Smooth muscle cell (in vitro differentiated cells): ENCODE data around the gene ADGRF3. TPM values are rescaled to one million over a fixed set of nuclear protein-coding genes. Genes with fewer than 3 reads are reported as not detected.

ENCODE experiments used
- DNase-seq: peaks from one replicate; lab custom pipeline; 2025; ENCODE audit not compliant: unreplicated experiment; lab: John Stamatoyannopoulos, UW
- H2AFZ ChIP-seq: fragments of 200-600 bp; sonication (generic); 2 replicates; pipeline ENCODE4 v1.6.0; 2016; ENCODE audit warnings: antibody characterized with exemption, low read depth, mild to moderate bottlenecking
- H3F3A ChIP-seq: fragments of 200-600 bp; sonication (generic); 2 replicates; pipeline ENCODE4 v1.6.0; 2017; ENCODE audit warnings: antibody characterized with exemption, low read depth
- H3K27ac ChIP-seq: fragments of 200-600 bp; sonication (generic); 2 replicates; pipeline ENCODE4 v1.5.1; 2016; ENCODE audit warnings: low read depth, mild to moderate bottlenecking
- H3K27me3 ChIP-seq: fragments of 200-600 bp; sonication (generic); 2 replicates; pipeline ENCODE4 v1.6.1; 2016; ENCODE audit warnings: low read depth, mild to moderate bottlenecking
- H3K36me3 ChIP-seq: fragments of 200-600 bp; sonication (generic); 2 replicates; pipeline ENCODE4 v1.5.1; 2016; ENCODE audit warnings: low read depth
- H3K4me1 ChIP-seq: fragments of 200-600 bp; sonication (generic); 2 replicates; pipeline ENCODE4 v1.5.1; 2016; ENCODE audit warnings: low read depth
- H3K4me2 ChIP-seq: fragments of 200-600 bp; sonication (generic); 2 replicates; pipeline ENCODE4 v1.6.0; 2016; ENCODE audit warnings: mild to moderate bottlenecking
- H3K4me3 ChIP-seq: fragments of 200-600 bp; sonication (generic); 2 replicates; pipeline ENCODE4 v1.5.1; 2016; ENCODE audit warnings: mild to moderate bottlenecking
- H3K79me2 ChIP-seq: fragments of 200-600 bp; sonication (generic); 2 replicates; pipeline ENCODE4 v1.6.0; 2016; ENCODE audit warnings: low read depth, mild to moderate bottlenecking
- H3K9ac ChIP-seq: fragments of 200-600 bp; sonication (generic); 2 replicates; pipeline ENCODE4 v1.6.0; 2016; ENCODE audit warnings: low read depth
- H3K9me3 ChIP-seq: fragments of 200-600 bp; sonication (generic); replicated peaks from 2 replicates; pipeline ENCODE4 v1.5.1; 2016; ENCODE audit warnings: low read depth
- H4K20me1 ChIP-seq: fragments of 200-600 bp; sonication (generic); 2 replicates; pipeline ENCODE4 v1.6.0; 2016; ENCODE audit warnings: low read depth
- CTCF ChIP-seq: fragments of 200-600 bp; sonication (generic); IDR thresholded peaks from 2 replicates; pipeline ENCODE4 v1.5.1; 2017; ENCODE audit warnings: borderline replicate concordance, mild to moderate bottlenecking, antibody characterized with exemption; ENCODE audit not compliant: insufficient read depth, poor library complexity, severe bottlenecking
- WGBS: methylation state at CpG from one replicate; pipeline ENCODE4 v1.1.7; 2016; ENCODE audit warnings: low lambda C conversion rate; 5-methylcytosine and 5-hydroxymethylcytosine counted together
- polyA plus RNA-seq: library from polyadenylated mRNA; unstranded; fragments of >200 nt; fragmentation: Nextera tagmentation; extraction: Ambion mirVana; gene quantifications from 2 replicates; pipeline ENCODE4 v1.2.1, GENCODE V29; 2016
- total RNA-seq: library from RNA; depleted of rRNA; stranded (reverse); fragments of >200 nt; gene quantifications from 2 replicates; pipeline ENCODE4 v1.2.3, GENCODE V29; 2014

Gene ADGRF3
- total and polyA plus RNA-seq, 2 experiments from 2014 or later, result 0.06 TPM; not detected in 1

- Histone ChIP-seq H3K27ac (peak overlapping the region; percentile 93), H3F3A (peaks cover 17% of the 10 kb centered on the region), H3K4me1 (peaks cover 11% of the 10 kb centered on the region), H3K9ac (no peak overlapping the region), H2AFZ (no peak overlapping the region), H4K20me1 (peaks cover 58% of the 10 kb centered on the region), H3K36me3 (no peaks in the 10 kb centered on the region), H3K27me3 (no peaks in the 10 kb centered on the region), H3K79me2 (peaks cover 92% of the 10 kb centered on the region), H3K4me2 (no peak overlapping the region), H3K4me3 (no peak overlapping the region), H3K9me3 (no peaks in the 10 kb centered on the region)
- no peak for DNase-seq
- no peak for TF ChIP-seq CTCF
- 60% methylated on average over 1 of the region's 1 CpG for WGBS
Observed at GRCh38 chr2:26352892-26353291, 6.3 kb upstream of the ADGRF3 start.

- Histone ChIP-seq H3K4me2 (no peak overlapping the region), H3K9ac (no peak overlapping the region), H3K27me3 (no peaks in the 10 kb centered on the region), H3F3A (peaks cover 17% of the 10 kb centered on the region), H3K4me1 (peaks cover 22% of the 10 kb centered on the region), H3K36me3 (no peaks in the 10 kb centered on the region), H3K79me2 (peaks cover 92% of the 10 kb centered on the region), H3K4me3 (no peak overlapping the region), H2AFZ (no peak overlapping the region), H3K27ac (no peak overlapping the region), H3K9me3 (no peaks in the 10 kb centered on the region), H4K20me1 (peaks cover 60% of the 10 kb centered on the region)
- TF ChIP-seq CTCF, result no peak
- no peak for DNase-seq
- WGBS, result 90% methylated on average over 10 of the region's 10 CpGs
Observed at GRCh38 chr2:26351375-26352090, 4.9 kb upstream of the ADGRF3 start.

- Histone ChIP-seq H3K79me2 (peaks cover 92% of the 10 kb centered on the region), H4K20me1 (peaks cover 46% of the 10 kb centered on the region)
- no peak for DNase-seq
Observed at GRCh38 chr2:26349690-26350089, 3.1 kb upstream of the ADGRF3 start.

More at GRCh38 chr2:26349690-26350089, 3.1 kb upstream of the ADGRF3 start:
- no peak for TF ChIP-seq CTCF
- Histone ChIP-seq H3K9me3 (no peaks in the 10 kb centered on the region), H3K27me3 (no peaks in the 10 kb centered on the region), H3K4me2 (no peak overlapping the region), H3K4me3 (no peak overlapping the region), H3K4me1 (peaks cover 19% of the 10 kb centered on the region), H3F3A (peaks cover 11% of the 10 kb centered on the region), H3K9ac (no peak overlapping the region), H2AFZ (no peak overlapping the region), H3K27ac (no peak overlapping the region), H3K36me3 (no peaks in the 10 kb centered on the region)
- 87% methylated on average over 3 of the region's 3 CpGs for WGBS
